HG03565 (cell line): ENCODE results near the gene CCDC27.

Source experiments
- ATAC-seq: cut with Tn5 transposase; IDR thresholded peaks from one replicate; pipeline ENCODE4 v1.9.1; 2021; ENCODE audit warnings: mild to moderate bottlenecking, moderate library complexity; ENCODE audit not compliant: unreplicated experiment

Gene CCDC27

DNA sequence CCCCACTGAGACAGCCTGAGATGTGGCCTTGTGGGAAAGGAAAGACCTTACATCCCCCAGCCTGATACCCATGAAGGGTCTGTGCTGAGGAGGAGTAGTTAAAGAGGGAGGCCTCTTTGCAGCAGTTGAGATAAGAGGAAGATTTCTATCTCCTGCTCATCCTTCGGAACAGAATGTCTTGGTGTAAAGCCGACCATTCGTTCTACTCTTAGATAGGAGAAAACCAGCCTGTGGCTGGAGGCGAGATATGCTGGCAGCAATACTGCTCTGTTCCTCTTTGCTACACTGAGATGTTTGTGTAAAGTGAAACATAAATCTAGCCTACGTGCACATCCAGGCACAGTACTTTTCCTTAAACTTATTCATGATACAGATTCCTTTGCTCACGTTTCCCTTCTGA lies 1.5 kb upstream of the CCDC27 start:
- no peak for ATAC-seq

DNA sequence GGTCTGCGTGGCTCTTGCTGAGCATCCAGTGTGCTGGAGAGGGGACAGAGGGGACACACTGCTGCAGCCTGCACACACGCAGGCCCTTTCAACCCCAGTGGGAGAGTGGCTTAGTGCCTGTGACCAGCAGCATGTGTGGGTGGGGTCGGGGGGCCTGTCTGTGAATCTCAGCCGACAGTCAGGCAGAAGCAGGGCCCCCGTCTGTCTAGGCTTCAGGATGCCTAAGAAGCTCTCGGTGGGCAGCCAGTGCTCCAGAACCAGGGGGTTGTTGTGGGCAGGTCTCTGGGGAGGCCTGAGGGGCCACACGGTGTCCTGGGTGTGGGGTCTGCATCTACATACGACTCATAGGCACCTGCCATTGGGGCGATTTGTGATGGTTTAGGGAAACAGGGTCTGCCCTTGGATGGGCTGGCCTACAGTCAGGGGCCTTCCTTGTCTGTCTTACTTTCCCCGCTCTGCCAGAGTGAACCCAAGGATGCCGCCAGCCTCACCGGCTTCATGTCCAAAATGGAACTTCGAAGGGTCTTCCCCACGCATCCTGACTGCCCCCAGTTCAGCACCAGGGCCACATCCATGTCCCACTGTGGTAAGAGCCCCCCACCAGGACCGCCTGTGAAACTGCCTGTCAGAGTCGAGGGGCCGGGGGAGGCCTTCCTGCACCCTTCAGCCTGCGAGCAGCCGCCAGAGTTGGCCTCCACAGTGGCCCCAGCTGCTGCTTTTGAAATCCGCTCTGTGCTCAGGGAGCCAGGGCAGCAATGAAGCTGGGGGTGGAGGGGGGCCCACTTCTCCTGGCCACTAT lies 1.6 kb downstream of the CCDC27 start:
- ATAC-seq: no peak

DNA sequence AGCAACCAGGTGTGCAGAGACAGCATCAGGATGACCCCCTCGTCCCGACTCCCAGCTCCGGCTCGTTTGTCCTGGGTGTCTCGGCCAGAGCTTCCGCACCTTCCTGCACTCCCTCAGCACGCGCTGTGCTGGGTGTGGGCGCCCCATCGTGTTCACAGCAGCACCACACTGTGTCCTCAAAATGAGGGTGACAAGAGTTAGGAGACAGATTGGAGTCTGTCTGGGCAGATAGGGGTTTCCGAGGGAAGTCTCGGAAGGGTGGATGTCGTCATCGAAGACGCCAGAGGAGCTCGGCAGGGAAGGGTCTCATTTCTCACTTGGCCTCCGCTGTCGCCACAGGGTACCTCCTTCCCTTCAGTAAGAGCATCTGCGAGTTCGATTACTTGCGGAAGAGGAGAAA lies 4.1 kb downstream of the CCDC27 start:
- ATAC-seq: no peak

DNA sequence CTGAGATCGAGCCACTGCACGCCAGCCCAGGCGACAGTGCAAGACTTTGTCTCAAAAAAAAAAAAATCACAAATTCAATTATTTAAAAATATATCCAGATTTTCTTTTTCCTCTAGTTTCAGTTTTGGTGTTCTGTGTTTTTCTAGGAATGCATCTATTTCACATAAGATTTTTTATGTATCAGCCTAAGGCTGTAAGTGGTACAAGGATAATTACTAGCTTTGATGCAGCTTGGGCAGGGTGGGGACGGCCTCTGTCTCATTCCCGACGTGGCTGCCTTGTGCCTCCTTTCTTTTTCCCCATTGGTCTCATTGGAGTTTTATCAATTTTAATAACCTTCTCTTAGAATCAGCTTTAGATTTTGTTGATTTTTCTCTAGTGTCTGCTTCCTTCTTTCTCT lies 6.9 kb downstream of the CCDC27 start:
- no peak for ATAC-seq

DNA sequence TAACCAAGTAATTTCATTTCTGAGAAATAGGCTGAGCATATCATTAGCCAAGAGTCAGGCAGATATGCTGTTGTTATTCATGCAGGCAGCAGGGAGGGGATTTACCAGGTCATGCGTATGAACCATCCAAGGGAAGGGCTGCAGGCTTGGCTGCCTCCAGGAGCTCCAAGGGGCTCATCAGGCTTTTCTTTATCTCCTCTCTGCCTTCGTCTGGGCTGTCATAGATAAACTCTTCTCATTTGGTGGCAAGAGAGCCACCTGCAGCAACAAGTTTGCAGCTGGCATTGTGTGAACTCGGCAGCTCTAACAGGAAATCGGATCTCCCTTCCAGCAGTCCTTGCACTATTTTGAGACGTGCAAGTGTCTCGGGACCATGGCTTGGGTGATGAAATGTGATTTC lies 7.5 kb downstream of the CCDC27 start:
- ATAC-seq: no peak

DNA sequence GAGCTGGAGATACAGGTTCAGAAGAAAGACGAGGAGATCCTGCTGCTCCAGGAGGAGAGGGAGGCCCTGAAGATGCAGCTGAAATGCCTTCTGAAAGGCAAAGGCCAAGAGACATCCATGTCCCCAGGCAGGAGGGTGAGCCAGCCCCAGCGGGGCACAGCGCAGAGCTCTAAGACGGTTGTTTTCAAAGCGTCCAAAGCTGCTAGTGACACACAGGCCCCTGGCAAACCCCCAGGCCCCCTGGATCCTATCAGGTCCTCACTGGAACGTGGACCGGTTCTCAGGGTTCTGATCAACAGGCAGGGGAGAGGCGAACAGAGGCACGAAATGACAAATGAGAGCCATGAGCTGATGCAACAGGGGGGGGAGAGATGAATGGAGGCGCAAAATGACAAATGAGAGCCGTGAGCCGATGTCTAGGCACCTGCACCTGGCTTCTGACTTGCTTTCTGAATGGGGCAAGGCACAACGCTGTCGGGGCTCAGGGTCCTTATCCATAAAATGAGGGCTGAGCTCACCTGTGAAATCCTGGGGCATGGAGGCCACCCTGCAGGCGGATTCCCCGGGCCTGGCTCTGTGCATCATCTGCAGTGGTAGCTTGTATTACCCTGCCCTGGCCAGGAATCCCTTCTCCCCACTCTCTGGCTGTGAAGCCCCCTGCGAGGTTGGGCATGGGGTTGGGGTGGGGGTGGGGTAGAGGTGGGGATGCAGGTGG lies 9.2 kb downstream of the CCDC27 start:
- ATAC-seq: no peak

DNA sequence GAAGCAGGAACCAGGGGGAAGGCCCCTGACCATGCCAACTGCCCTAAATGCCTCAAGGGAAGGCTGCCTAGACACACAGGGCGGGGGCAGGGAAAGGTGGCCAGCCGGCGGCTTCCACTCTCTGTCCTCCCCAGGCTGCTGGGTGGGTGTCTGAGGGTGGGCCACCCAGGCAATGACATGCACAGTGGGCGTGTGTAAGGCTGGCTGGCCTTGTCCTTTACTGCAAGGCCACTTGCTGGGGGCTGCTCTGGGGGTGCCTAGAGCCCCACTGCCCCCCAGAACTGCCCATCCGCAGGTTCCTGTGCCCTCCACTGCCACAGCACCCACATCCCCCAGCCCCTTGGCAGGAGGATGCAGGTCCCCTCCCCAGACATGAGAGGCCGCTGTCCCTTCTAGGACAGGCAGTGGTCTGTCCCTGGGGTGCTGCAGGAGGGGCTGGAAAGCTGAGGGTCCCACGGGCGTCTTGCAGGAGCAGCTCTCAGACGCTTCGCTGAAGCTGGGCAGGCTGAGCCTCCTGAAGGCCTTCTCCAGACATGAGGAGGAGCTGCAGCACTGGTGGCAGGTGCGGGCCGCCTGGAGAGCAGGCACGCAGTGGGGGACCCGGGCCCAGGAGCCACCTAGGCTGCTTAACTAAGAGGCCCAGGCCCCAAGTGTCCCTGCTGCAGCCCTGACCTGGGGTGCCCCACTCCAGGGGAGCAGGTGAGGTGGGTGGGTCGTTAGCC lies 10.1 kb downstream of the CCDC27 start:
- no peak for ATAC-seq

DNA sequence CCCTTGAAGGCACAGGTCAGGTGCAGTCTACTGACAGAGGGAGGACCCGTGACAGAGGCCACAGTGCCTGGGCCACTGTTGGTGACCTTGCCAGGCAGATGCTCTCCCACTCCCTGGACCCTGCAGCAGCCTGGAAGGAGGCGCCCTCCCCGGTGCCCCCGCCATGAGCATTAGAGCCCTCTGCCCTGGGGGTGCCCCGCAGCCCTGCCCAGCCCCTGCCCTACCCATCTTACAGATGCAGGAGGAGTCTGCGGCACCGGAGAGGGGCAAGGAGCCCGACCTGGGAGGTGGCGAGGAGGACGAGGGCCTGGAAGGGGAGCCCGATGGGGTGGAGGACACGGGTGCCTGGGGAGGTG lies 10.6 kb downstream of the CCDC27 start:
- ATAC-seq: no peak

DNA sequence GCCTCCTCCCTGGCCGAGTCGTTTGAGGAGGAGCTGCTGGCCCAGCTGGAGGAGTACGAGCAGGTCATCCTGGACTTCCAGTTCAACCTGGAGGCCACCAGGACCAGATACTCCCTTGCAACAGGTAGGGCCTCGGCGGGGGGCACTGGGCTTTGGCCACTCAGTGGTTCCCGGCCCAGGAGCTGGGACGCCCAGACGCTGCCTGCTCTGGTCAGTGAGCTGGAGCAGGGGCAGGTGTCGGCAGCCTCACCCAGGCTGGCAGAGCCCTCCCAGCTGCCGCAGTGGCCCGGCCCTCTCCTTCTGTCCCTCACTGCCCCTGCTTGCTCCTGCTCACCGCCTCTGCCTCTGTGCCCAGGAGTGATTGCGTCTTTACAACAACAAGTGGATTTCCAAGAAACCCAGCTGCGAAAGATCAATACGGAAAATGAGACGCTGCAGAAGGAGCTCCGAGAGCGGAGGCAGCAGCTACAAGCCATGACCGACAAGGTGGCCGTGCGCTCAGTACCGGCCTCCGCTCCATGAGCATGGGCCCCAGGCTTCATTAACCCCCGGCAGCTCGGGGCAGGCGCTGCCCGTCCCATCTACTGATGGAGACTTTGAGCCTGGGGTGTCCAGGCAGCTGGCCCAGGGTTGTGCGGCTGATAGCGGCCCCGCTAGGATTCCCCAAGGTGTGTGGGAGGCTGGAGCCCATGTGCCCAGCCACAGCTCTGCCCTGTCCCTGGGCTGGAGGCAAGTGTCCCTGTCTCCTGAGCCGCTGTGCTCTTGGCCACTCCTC lies 11.3 kb downstream of the CCDC27 start:
- no peak for ATAC-seq

DNA sequence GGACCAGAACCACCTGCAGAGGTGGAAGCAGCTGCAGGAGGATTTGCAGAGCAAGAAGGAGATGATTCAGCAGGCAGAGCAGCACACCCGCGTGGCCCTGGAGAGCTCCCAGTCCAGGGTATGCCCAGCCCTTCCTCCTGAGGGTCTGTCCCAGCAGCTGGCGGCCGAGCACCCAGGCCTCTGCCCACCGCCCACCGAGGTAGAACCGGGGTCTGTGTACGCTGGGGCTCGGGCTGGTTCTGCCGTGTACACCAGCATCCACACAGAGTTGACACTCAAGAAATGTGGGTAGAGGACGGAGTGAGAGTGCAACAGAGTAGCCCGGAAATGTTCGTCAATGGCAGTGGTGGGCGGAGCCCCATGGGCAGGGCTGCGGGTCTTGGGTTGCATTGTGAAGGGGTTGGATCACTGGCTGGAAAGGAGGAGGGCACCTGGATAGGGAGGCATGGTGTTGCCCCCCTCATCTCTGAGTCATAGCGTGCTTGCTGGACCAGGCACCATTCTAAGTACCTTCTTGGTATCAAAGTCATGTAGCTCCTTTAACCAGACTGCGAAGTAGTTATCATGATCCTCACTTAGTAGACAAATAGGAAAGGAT lies 15.2 kb downstream of the CCDC27 start:
- ATAC-seq: no peak

DNA sequence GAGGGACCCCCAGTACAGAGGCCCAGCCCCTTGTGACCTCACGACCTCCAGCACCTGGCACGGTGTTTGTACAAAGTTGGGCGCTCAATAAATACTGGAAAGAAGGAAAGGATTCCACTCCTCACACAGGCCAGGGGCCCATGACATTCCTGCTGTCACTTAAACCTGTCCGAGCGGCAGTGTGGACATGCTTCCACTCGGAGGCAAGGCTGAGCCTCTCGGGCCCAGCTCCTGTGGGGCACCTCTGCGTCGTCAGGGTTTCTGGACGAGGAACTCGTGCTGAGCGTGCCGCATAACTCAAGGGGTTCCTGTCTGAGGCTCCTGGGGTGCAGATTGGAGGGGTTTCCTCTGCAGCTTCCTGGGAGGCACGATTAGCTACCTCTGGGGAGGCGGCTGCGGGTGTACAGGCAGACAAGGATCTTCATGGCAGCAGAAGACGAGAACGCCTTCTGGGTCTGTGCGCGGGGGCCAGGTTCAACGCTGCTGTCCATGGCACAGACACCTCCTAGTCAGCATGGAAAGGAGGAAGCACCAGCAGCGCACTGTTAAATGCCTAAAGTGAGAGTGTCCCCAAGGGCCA lies 16.7 kb downstream of the CCDC27 start:
- ATAC-seq: no peak

DNA sequence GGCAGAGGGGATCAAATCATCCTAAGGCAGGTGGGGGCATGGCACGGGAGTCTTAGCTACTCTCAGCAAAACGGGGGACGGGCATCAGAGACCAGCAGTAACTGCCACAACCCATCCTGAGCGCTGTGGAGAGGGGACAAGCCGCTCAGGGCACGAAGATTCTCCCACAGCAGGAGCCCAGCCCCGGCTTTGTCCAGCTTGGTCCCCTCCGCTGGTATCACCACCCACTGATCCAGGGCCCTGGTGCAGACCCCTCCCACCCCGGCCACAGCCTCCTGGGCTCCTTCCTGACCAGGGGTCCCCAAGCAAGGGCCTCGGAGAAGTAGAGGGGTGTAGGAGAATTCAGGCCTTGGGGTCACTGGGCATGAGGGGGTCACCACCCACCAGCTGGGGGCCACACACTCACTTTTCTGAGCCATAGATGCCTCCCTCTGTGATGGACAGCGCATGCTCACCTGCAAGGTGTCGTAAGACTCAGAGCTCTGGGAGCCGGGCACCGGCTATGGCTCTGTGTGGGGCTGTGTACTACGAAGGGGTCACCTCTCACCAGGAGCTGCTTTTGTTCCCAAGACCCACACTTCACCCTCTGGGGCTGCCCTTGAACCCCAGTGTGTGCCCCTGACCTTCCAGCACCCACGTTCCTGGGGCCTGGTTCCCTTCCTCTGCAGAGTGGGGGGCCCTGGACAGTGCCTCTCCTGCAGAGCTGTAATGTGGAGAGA lies 18.0 kb downstream of the CCDC27 start:
- ATAC-seq: no peak

DNA sequence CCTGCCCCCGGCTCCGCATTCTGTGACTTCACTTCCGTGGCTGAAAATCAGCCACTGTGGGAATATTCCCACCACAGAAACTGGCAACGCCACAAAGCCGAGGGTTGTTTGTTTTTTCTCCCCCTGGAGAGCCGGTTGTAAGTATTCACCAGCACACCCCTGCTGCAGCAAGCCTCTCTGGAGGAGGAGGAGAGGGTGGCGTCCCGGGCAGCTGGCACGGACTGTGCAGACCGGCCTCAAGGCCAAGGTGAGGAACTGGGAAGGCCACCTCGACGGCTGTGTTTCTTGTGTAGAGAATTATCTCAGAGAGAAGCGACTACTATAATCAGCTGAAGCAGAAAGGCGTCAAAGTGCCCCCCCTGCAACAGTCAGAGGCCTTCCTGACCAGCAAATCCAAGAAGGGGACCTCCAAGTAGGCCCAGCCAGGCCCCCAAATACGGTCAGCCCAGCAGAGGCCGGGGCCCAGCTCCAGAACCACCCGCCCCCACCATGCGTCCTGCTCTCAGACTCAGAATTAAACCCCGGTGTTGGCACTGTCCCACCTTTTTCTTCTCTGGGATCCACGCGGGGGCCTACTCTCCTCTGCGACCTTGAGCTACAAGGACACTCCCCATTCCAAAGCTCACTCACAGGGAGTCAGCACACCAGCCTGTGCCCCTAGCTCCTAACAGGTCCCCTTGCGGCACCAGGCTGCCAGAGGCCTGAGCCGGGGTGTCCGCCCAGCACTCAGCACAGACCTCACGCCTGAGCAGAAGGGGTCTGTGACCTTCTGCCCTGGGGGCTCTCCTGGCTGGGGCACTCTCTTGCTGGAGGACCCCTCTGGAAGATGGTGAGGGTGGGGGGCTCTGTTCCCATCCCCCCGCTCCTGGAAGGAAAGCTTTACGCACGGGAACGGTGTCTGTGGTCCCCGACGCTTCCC lies 19.1 kb downstream of the CCDC27 start:
- no peak for ATAC-seq

DNA sequence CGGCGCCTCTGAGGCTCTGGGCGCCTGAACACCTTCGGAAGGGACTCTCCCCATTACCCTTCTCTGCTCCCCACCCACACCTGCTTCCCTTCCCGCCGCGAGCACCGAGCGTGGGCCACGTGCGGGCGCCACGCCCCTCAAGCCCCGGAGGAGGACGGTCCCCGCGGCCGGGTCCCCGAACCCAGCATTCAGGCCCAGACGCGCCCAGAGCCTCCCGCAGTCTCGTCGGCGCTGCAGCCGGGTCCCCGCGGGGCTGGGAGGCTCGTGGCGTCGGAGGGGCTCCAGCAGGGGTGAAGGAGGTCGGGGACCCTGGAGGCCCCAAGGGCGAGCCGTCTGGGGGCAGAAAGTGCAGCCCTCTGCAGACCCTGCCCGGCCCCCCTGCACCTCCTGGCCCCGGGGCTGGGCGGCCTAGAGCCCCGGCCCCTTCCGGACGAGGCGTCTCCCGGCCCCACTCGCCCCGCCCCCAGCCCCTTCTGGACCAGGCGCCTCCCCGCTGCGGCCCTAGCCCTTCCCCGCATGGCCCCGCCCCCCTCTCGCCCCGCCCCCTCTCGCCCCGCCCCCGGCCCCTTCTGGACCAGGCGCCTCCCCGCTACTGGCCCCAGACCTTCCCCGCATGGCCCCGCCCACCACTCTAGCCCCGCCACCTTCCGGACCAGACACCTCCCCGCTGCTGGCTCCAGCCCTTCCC lies 19.9 kb downstream of the CCDC27 start:
- ATAC-seq: peak; percentile 39

DNA sequence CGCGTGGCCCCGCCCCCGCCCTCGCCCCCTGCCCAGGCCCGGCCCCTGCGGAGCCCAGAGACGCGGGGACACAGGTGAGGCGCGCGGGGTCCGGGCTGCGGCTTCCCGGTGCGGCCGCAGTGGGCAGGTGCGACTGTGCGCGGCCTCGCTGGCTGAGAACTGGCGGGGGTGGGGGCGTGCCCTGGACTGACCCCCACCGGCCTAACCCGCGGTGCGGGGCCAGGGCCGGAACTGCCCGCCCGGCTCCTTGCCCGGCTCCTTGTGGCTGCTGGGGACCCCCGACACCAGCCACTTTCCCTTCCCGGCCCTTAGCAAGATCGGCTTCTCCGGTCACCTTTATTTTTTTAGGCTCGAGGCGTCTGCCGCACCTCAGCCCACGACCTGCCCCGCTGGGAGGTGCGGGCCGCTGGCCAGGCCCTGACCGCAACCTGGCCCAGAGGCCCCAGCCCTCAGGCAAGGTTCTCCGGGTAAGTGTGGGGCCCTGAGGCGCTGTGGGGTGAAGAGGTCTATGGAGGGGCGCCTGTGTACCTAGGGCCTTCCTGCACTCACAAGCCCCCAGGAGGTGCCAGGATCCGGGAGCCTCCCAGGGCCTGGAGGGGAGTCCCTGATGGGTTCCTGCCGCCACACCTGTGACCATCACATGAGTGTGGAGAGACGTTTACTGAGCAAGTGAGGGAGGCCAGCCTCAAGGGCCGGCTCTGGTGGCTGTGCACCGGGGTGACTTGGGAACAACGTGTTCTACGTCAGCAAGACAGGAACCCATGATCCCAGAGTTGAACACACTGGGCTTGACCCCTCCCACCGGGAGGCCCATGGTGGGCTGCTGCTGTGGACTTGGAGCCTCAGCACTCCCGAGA lies 20.7 kb downstream of the CCDC27 start, which contains the start of gene SMIM1:
Gene SMIM1 (plus strand): TSS at position 35 of the 857 bp plus-strand sequence. CDS start 2,625 bp downstream, outside the sequence.
- peak; percentile 15 for ATAC-seq

DNA sequence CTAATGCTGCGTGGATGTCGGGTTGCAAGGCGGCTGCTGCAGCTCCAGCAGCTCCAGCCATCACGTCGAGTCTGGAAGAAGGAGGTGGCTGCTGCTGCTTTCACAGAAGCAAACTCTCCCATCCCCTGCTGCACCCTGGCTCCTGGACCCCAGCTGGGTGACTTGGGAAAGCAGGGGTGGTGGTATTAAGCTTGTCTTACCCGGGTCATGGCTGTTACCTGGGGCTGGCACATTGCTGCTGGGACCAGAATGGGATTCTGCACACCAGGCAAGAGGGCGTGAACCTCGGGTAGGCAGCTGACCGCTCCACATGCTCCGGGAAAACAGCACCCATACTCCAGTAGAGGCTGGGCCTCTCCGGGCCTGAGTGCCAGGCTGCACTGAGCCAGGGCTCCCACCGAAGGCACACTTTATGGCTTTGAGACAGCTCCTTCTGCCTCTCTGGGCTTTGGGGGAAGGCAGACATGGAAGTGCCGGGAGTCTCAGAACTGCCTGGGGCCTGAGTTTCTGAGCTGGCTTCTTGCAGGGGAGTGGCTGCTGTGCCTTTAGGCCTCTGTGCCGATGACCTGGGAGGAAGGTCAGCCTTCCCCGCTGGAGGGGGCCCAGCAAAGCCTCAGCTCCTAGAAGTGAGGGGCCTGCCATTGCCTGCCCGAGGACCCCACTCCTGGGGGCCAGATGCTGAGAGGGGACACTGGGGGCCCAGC lies 21.5 kb downstream of the CCDC27 start:
- ATAC-seq: no peak
